Esophagus muscularis mucosa (tissue), 4 donors: ENCODE results near the gene SDHB. TPM values are rescaled to one million over a fixed set of nuclear protein-coding genes. Genes with fewer than 3 reads are reported as not detected.

Source experiments
- DNase-seq: peaks from one replicate; pipeline ENCODE4 v3.0.0-alpha.2; 2017; ENCODE audit errors: extremely low spot score
- H3K27ac ChIP-seq, 4 donors: fragments of 200-600 bp; sonication (generic); replicated peaks in 1 of 4; 1 replicate in 3 of 4; 2 replicates in 1 of 4; pipeline ENCODE4 v1.5.1; 2016 to 2019; ENCODE audit warnings: mild to moderate bottlenecking in 1 of 4
- H3K27me3 ChIP-seq, 4 donors: fragments of 200-600 bp; sonication (generic); one replicate each; pipeline versions ENCODE4 v1.5.1 to v1.6.0; 2016 to 2019
- H3K36me3 ChIP-seq, 4 donors: fragments of 200-600 bp; sonication (generic); one replicate each; pipeline ENCODE4 v1.5.1; 2016 to 2019
- H3K4me1 ChIP-seq, 4 donors: fragments of 200-600 bp; sonication (generic); one replicate each; pipeline ENCODE4 v1.5.1; 2016 to 2019
- H3K4me3 ChIP-seq, 4 donors: fragments of 200-600 bp; sonication (generic); 1 replicate in 2 of 4; 2 replicates in 2 of 4; pipeline ENCODE4 v1.5.1; 2016 to 2019; ENCODE audit warnings: mild to moderate bottlenecking in 4 of 4, moderate library complexity in 1 of 4
- H3K9me3 ChIP-seq, 4 donors: fragments of 200-600 bp; sonication (generic); 1 replicate in 3 of 4; 2 replicates in 1 of 4; pipeline ENCODE4 v1.5.1; 2016 to 2019
- CTCF ChIP-seq, 3 experiments: fragments of 200-600 bp in 2 of 3; fragments of 450-650 bp in 1 of 3; sonication (generic) in 2 of 3; IDR thresholded peaks; one replicate each; pipeline ENCODE4 v1.5.1; 2017 to 2019; ENCODE audit warnings: antibody characterized with exemption in 3 of 3, mild to moderate bottlenecking in 2 of 3, moderate library complexity in 1 of 3
- EP300 ChIP-seq: sonication (generic); formaldehyde crosslinking; IDR thresholded peaks from one replicate; pipeline ENCODE4 v1.6.1; 2017; ENCODE audit warnings: antibody characterized with exemption
- POLR2A ChIP-seq: fragments of 450-650 bp; IDR thresholded peaks from one replicate; pipeline ENCODE4 v1.6.1; 2017; ENCODE audit warnings: antibody characterized with exemption, moderate library complexity, mild to moderate bottlenecking, low read depth
- POLR2AphosphoS5 ChIP-seq, 2 donors: sonication (generic); formaldehyde crosslinking; IDR thresholded peaks; one replicate each; pipeline ENCODE4 v1.6.1; 2017; ENCODE audit warnings: antibody characterized with exemption in 2 of 2
- WGBS: methylation state at CpG from one replicate; pipeline ENCODE4 v1.1.5; 2018; 5-methylcytosine and 5-hydroxymethylcytosine counted together
- intact Hi-C: fragments of 100-400 bp; cut with DNase I; formaldehyde crosslinking; loops from one replicate; pipeline ENCODE4 v1.15.1; 2023
- total RNA-seq, 4 donors: library from RNA; depleted of rRNA; stranded (reverse); fragments of >200 nt; gene quantifications; one replicate each; pipeline versions ENCODE4 v1.1.0 to v1.2.1, GENCODE V29; 2016

The SDHB gene
- total RNA-seq, 4 donors from 2014 or later, result 95.4 to 129 (median 120) TPM

GRCh38 chr1:17011439-17012307, 42.2 kb downstream of the SDHB start, which contains the start of gene ATP13A2:
Gene ATP13A2, minus strand, starts transcription at chr1:17011928. Its CDS starts 190 bp downstream, at chr1:17011738.
- Histone ChIP-seq H3K9me3 (no peaks in the 10 kb centered on the region), H3K27me3 (no peaks in the 10 kb centered on the region), H3K27ac (peak within 1 kb of the TSS; percentile 49 to 73 (median 61)), H3K4me3 (peak within 1 kb of the TSS; percentile 67 to 94 (median 86)), H3K4me1 (peaks cover 27 to 30% (median 29%) of the 10 kb centered on the region in 4 donors), H3K36me3 (no peaks in the 10 kb centered on the region)
- DNase-seq, result no peak
- 6% methylated on average over 10 of the region's 94 CpGs for WGBS
- TF ChIP-seq POLR2AphosphoS5 (IDR thresholded peaks at IDR 0.05), result peak; percentile 34 to 74
- no peak for TF ChIP-seq CTCF (IDR thresholded peaks at IDR 0.05)
- intact Hi-C loops, result loop anchor here (5.0 kb wide), 1 partner anchor 36 kb away; no protein-coding TSS in a partner anchor

GRCh38 chr1:17011092-17011438, 42.8 kb downstream of the SDHB start:
- peak overlapping the region; percentile 49 to 73 (median 61) for H3K27ac ChIP-seq
- peaks cover 27 to 30% (median 29%) of the 10 kb centered on the region in 4 donors for H3K4me1 ChIP-seq
- H3K36me3 ChIP-seq, result peaks cover 0 to 6% (median under 1%) of the 10 kb centered on the region in 4 donors
- peak overlapping the region; percentile 67 to 94 (median 86) for H3K4me3 ChIP-seq
- no peaks in the 10 kb centered on the region for H3K27me3 ChIP-seq
- intact Hi-C loops, result loop anchor here (5.0 kb wide), 1 partner anchor 36 kb away; no protein-coding TSS in a partner anchor
- H3K9me3 ChIP-seq, result no peaks in the 10 kb centered on the region
- WGBS, result 0% methylated on average over 1 of the region's 15 CpGs
- DNase-seq, result no peak
- TF ChIP-seq CTCF (IDR thresholded peaks at IDR 0.05) (no peak), POLR2A (no peak), EP300 (no peak), POLR2AphosphoS5 (IDR thresholded peaks at IDR 0.05) (no peak)

- Histone ChIP-seq H3K27me3 (no peaks in the 10 kb centered on the region), H3K9me3 (no peaks in the 10 kb centered on the region), H3K36me3 (peaks cover 10 to 19% (median 12%) of the 10 kb centered on the region in 4 donors), H3K4me3 (no peak overlapping the region), H3K4me1 (peaks cover 27 to 30% (median 29%) of the 10 kb centered on the region in 4 donors), H3K27ac (no peak overlapping the region)
- 53% methylated on average over 4 of the region's 4 CpGs for WGBS
- intact Hi-C loops, result loop anchor here (5.0 kb wide), 1 partner anchor 38 kb away; no protein-coding TSS in a partner anchor
- no peak for DNase-seq
- TF ChIP-seq EP300 (no peak), POLR2AphosphoS5 (IDR thresholded peaks at IDR 0.05) (no peak)
Measured at GRCh38 chr1:17009706-17010105, 44.1 kb downstream of the SDHB start.

- DNase-seq, result no peak
- Histone ChIP-seq H3K4me3 (no peak overlapping the region), H3K27ac (no peak overlapping the region), H3K4me1 (peaks cover 27 to 30% (median 29%) of the 10 kb centered on the region in 4 donors), H3K27me3 (no peaks in the 10 kb centered on the region), H3K9me3 (no peaks in the 10 kb centered on the region), H3K36me3 (peaks cover 22 to 33% (median 25%) of the 10 kb centered on the region in 4 donors)
- TF ChIP-seq CTCF (IDR thresholded peaks at IDR 0.05), result no peak
- no peak for TF ChIP-seq POLR2A
- TF ChIP-seq POLR2AphosphoS5 (IDR thresholded peaks at IDR 0.05), result no peak
- no peak for TF ChIP-seq EP300
- intact Hi-C loops, result no loop called here
- WGBS, result 91% methylated on average over 15 of the region's 15 CpGs
Measured at GRCh38 chr1:17008208-17008855, 45.5 kb downstream of the SDHB start.

GRCh38 chr1:17007121-17007520, 46.7 kb downstream of the SDHB start:
- H3K36me3 ChIP-seq, result peaks cover 34 to 45% (median 36%) of the 10 kb centered on the region in 4 donors
- intact Hi-C loops, result no loop called here
- H3K9me3 ChIP-seq, result no peaks in the 10 kb centered on the region
- no peaks in the 10 kb centered on the region for H3K27me3 ChIP-seq
- 94% methylated on average over 7 of the region's 8 CpGs for WGBS
- no peak overlapping the region for H3K4me3 ChIP-seq
- DNase-seq, result no peak
- peaks cover 22 to 25% (median 25%) of the 10 kb centered on the region in 4 donors for H3K4me1 ChIP-seq
- no peak overlapping the region for H3K27ac ChIP-seq
- TF ChIP-seq POLR2AphosphoS5 (IDR thresholded peaks at IDR 0.05) (no peak), POLR2A (no peak), CTCF (IDR thresholded peaks at IDR 0.05) (no peak), EP300 (no peak)
